Omental fat pad (tissue), 4 donors: ENCODE measurements around the gene MRPS2. TPM values are rescaled to one million over a fixed set of nuclear protein-coding genes. Genes with fewer than 3 reads are reported as not detected.

Experiments
- ATAC-seq: fragments of 150-250 bp; one replicate; pipeline ENCODE4 v1.9.1; 2016; ENCODE audit warnings: mild to moderate bottlenecking, moderate library complexity; ENCODE audit not compliant: low FRiP score
- DNase-seq: peaks from one replicate; pipeline ENCODE4 v3.0.0-alpha.2; 2019; ENCODE audit warnings: low spot score
- CTCF ChIP-seq, 3 donors: fragments of 450-650 bp; IDR thresholded peaks; one replicate each; pipeline ENCODE4 v1.5.1; 2016 to 2017; ENCODE audit warnings: antibody characterized with exemption in 3 of 3, mild to moderate bottlenecking in 3 of 3, moderate library complexity in 2 of 3
- total RNA-seq, 4 donors: library from RNA; depleted of rRNA; stranded (reverse); fragments of >200 nt; gene quantifications; one replicate each; pipeline ENCODE4 v1.1.0, GENCODE V29; 2016

Gene MRPS2
- total RNA-seq, 4 donors from 2014 or later, result 23.5 to 46.8 (median 34.9) TPM

- DNase-seq (no peak), ATAC-seq (no peak)
- TF ChIP-seq CTCF (IDR thresholded peaks at IDR 0.05), result no peak
Measured at GRCh38 chr9:135480940-135481310, 19.6 kb upstream of the MRPS2 start.

GRCh38 chr9:135482015-135482754, 18.3 kb upstream of the MRPS2 start:
- DNase-seq (no peak), ATAC-seq (no peak)
- TF ChIP-seq CTCF (IDR thresholded peaks at IDR 0.05), result no peak

GRCh38 chr9:135484460-135485277, 15.8 kb upstream of the MRPS2 start:
- TF ChIP-seq CTCF (IDR thresholded peaks at IDR 0.05), result no peak
- ATAC-seq (no peak), DNase-seq (no peak)

- no peak for TF ChIP-seq CTCF (IDR thresholded peaks at IDR 0.05)
- ATAC-seq (no peak), DNase-seq (no peak)
Measured at GRCh38 chr9:135485385-135485784, 15.1 kb upstream of the MRPS2 start.

- no peak for TF ChIP-seq CTCF (IDR thresholded peaks at IDR 0.05)
- DNase-seq (no peak), ATAC-seq (no peak)
Measured at GRCh38 chr9:135485832-135486231, 14.7 kb upstream of the MRPS2 start.

- no peak for DNase-seq
- no peak for TF ChIP-seq CTCF (IDR thresholded peaks at IDR 0.05)
- ATAC-seq, result no peak
Measured at GRCh38 chr9:135486267-135487065, 14.0 kb upstream of the MRPS2 start.
